BJ (cell line): ENCODE measurements around the gene MAP1LC3B. TPM values are rescaled to one million over a fixed set of nuclear protein-coding genes. Genes with fewer than 3 reads are reported as not detected.

ENCODE experiments used
- CTCF ChIA-PET: fragments of 350-600 bp; formaldehyde crosslinking; extraction: SDS; loops from one replicate; lab custom pipeline; 2021; ENCODE audit warnings: antibody characterized with exemption, inconsistent platforms; lab: Yijun Ruan, JAX
- POLR2A ChIA-PET: fragments of 300-600 bp; sonication (Branson Sonifier 250); formaldehyde crosslinking; extraction: SDS; loops from one replicate; lab custom pipeline; 2021; ENCODE audit warnings: antibody characterized with exemption; lab: Charles Lee
- DNase-seq: peaks from one replicate; pipeline ENCODE4 v3.0.0-alpha.2; 2011; ENCODE audit warnings: low read depth
- H3K27me3 ChIP-seq: 2 replicates; pipeline ENCODE4 v1.6.0; 2011; ENCODE audit warnings: low read length; ENCODE audit not compliant: control insufficient read depth, insufficient read depth
- H3K36me3 ChIP-seq: 2 replicates; pipeline ENCODE4 v1.5.1; 2011; ENCODE audit warnings: low read length; ENCODE audit not compliant: control insufficient read depth, insufficient read depth
- H3K4me3 ChIP-seq: 2 replicates; pipeline ENCODE4 v1.5.1; 2011; ENCODE audit warnings: low read depth, mild to moderate bottlenecking, control low read depth, low read length
- polyA plus RNA-seq: library from polyadenylated mRNA; depleted of rRNA; stranded (reverse); fragments of >200 nt; gene quantifications from 2 replicates; pipeline ENCODE4 v1.2.3, GENCODE V29; 2011
- TF ChIP-seq, protein P1 (sequence below): IDR thresholded peaks from 2 replicates; pipeline ENCODE4 v1.5.1; 2011; ENCODE audit warnings: low read depth, mild to moderate bottlenecking, control low read depth, inconsistent platforms, low read length, moderate library complexity; ENCODE audit not compliant: insufficient read depth

Gene MAP1LC3B
- polyA plus RNA-seq, 1 experiment = 29.0 TPM

DNA sequence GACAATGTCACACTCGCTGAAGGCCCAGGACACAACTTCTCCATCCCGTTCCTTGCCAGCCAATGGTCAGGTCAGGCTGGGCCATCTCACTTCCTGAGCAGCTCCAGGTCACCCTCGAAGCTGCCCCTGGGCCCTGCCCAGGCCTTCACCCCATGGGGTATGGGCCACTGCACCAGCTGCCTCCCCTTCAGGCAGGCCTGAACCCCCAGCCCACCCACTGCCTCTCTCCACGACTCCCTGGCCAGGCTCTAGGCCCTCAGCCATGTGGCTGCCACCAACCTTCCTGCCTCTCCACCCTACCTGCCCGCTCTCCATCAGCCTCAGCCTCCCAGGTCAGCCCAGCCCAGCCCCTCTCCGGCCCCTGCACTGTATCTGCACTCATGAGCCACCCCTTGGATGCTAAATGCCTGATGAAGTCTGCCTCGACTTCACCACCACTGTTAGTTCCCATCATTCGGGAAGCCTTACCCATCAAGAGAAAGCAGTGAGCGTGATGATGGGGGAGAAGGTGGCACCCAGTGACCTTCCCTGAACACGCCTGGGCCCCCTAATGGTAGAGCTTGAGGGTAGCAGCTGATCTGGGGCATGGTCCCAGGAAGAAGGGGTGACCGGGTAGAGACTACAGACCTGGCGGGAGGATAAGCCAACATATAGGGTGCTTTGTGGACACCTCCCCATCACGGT is 44.1 kb upstream of the MAP1LC3B start:
- ChIA-PET CTCF (no interaction called here), POLR2A (no interaction called here)
- H3K36me3 ChIP-seq = peaks cover 21% of the 10 kb centered on the region
- TF ChIP-seq, protein P1, sequence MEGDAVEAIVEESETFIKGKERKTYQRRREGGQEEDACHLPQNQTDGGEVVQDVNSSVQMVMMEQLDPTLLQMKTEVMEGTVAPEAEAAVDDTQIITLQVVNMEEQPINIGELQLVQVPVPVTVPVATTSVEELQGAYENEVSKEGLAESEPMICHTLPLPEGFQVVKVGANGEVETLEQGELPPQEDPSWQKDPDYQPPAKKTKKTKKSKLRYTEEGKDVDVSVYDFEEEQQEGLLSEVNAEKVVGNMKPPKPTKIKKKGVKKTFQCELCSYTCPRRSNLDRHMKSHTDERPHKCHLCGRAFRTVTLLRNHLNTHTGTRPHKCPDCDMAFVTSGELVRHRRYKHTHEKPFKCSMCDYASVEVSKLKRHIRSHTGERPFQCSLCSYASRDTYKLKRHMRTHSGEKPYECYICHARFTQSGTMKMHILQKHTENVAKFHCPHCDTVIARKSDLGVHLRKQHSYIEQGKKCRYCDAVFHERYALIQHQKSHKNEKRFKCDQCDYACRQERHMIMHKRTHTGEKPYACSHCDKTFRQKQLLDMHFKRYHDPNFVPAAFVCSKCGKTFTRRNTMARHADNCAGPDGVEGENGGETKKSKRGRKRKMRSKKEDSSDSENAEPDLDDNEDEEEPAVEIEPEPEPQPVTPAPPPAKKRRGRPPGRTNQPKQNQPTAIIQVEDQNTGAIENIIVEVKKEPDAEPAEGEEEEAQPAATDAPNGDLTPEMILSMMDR = no peak
- no peak for DNase-seq
- no peaks in the 10 kb centered on the region for H3K27me3 ChIP-seq
- no peak overlapping the region for H3K4me3 ChIP-seq

DNA sequence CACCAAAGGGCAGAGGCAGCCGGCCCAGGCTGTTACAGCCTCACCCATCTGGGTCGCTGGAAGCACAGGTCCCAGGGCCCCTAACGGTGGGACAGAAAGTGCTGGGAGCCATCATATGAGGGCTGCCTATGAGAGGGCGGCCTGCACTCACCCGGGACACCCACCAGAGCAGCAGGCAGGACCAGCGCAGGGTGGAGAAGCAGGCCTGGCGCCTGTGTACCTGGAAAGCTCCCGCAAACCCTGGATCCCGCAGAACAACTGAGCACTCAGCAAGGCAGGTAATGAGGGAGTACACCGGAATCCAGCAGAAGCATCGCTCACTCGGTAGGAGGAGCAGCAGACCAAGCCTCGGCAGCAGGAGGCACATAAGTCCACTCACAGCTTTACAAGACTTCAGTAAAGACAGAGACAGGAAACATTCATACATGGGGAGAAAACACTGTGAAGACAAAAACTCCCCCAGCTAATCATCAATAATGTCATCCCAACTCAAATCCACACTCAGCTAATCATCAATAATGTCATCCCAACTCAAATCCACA is 43.4 kb upstream of the MAP1LC3B start:
- POLR2A ChIA-PET = no interaction called here
- CTCF ChIA-PET = interaction anchor here (0.6 kb wide), 1 partner anchor 51 kb away, joined by 3 read pairs; no protein-coding TSS in a partner anchor
- Histone ChIP-seq H3K36me3 (peaks cover 20% of the 10 kb centered on the region), H3K27me3 (no peaks in the 10 kb centered on the region), H3K4me3 (no peak overlapping the region)
- no peak for DNase-seq
- TF ChIP-seq, protein P1 = no peak

DNA sequence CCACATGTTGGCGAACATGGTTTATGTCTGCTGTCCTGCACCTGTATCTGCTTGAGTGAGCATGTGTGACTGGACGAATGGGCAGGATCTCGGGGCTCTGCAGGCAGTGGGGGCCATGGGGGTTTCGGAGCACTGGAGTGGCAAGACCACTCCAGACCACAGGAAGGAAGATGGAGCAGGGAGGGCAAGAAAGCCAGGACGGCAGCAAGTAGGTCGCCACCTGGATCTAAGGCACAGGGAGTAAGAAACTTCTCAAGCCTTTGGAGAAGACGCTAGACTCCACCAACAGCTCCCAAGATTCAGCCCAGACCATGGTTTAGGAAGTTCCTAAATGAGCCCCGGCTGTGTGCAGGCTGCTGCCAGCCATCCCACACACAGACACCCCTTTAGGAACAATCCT is 42.1 kb upstream of the MAP1LC3B start:
- TF ChIP-seq, protein P1 = no peak
- ChIA-PET POLR2A (no interaction called here), CTCF (interaction anchor here (0.7 kb wide), 1 partner anchor 14 kb away, joined by 3 read pairs; no protein-coding TSS in a partner anchor)
- no peak for DNase-seq
- H3K4me3 ChIP-seq = no peak overlapping the region
- peaks cover 17% of the 10 kb centered on the region for H3K36me3 ChIP-seq
- H3K27me3 ChIP-seq = no peaks in the 10 kb centered on the region

DNA sequence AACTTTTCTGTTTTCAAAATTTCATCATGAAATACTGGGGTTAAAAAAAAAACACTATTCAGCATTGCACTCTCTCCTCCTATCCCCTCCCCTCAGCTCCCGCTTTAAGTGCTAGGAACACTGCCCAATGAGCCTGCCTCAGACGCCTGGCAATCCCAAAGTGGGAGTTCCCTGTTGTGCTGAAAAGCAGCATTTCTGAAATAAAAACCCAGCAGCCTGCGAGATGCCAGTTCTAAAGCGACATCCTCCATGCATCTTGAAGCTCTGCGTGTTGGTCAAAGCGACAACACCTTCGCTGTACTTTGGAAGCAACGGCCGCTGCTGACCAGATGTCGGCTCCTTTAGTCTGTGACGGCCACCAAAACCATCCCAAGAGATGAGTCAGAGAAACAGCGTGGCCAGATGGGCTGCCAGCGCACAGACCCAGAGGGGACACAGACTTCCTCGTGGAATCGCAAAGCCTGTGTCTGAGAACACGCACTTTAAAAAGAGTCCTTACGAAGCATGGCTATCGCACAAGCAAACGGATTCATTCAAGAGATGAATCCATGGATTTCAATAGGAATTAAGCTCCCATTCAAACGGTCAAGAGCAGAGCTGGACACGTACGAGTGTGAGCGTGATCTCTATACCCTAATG is 41.3 kb upstream of the MAP1LC3B start:
- POLR2A ChIA-PET = no interaction called here
- H3K36me3 ChIP-seq = peaks cover 15% of the 10 kb centered on the region
- H3K27me3 ChIP-seq = no peaks in the 10 kb centered on the region
- TF ChIP-seq, protein P1 = no peak
- DNase-seq = peak; percentile 37
- CTCF ChIA-PET = interaction anchor here (0.6 to 1.3 kb wide), 2 partner anchors 9 to 379 kb away, joined by 3 read pairs; no protein-coding TSS in a partner anchor
- H3K4me3 ChIP-seq = 0 out of 2 replicates have a peak overlapping the region, but pooled peaks have one; percentile 8

DNA sequence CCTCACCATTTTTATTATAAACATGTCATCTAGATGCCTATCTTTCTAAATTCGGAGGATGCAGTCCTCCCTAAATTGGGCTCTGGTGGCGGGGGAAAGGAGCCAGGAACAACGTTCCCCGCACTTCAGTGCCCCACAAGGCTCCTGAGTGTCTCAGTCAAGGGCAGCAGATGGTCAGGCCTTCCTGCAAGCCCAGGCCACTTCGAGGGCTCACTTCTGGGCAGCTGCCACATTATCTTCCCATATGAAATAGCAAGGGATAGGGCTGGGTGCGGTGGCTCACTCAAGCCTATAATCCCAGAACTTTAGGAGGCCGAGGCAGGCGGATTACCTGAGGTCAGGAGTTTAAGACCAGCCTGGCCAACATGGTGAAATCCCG is 40.8 kb upstream of the MAP1LC3B start:
- CTCF ChIA-PET = interaction anchor here (0.6 to 1.3 kb wide), 3 partner anchors 9 to 379 kb away, joined by 3 read pairs; no protein-coding TSS in a partner anchor
- DNase-seq = no peak

More for the DNA sequence above, 40.8 kb upstream of the MAP1LC3B start:
- no peak overlapping the region for H3K4me3 ChIP-seq
- peaks cover 15% of the 10 kb centered on the region for H3K36me3 ChIP-seq
- POLR2A ChIA-PET = no interaction called here
- TF ChIP-seq, protein P1 = no peak
- H3K27me3 ChIP-seq = no peaks in the 10 kb centered on the region
